ENCODE results near the gene GRIN3B. TPM values are rescaled to one million over a fixed set of nuclear protein-coding genes. Genes with fewer than 3 reads are reported as not detected.

GRIN3B gene
- total and polyA plus RNA-seq, 2 of the 8 experiments (the other 6 are each of a cell fraction or from before 2014, with no cell fraction given) = 0.45 to 1.0 TPM

DNA sequence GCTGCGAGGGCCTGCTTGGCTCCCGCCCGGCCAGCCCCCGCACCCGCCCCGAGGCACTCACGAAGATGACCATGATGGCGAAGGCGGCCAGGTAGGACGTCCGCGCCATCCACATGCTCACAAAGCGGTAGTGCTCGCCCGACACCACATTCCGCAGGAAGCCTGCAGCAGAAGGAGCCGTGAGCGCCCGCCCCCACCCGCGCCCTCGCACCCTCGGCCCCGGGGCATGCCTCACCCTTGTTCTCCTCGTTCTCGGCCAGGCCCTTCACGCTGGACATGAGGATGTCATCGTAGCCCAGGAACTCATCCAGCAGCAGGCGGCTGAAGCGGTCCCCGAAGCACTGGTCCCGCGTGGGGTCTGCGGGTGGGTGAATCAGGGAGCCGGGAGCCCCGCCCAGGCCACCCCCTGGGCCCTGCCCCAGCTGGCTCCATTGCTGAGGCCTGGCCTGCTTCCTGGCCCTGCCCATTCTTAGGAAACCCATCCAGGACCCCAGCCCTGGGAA lies 11.7 kb downstream of the GRIN3B start:
- FAIRE-seq = no peak
- CTCF ChIA-PET (ENCODE audit: partially characterized antibody) = interaction anchor here (0.8 kb wide), 1 partner anchor 34 kb away, joined by 3 read pairs; no protein-coding TSS in a partner anchor
- Histone ChIP-seq H3K9me3 (ENCODE audit: insufficient read depth in 2 of 2, low read depth in 1 of 2, low read length in 1 of 2) (no peaks in the 10 kb centered on the region), H3K36me3 (ENCODE audit: control insufficient read depth in 2 of 4, insufficient read depth in 4 of 4, low read length in 3 of 4) (peaks cover 8 to 56% (median 11%) of the 10 kb centered on the region in 4 experiments; a peak in 6 of 8 replicates), H3K79me1 (ENCODE audit: low read depth, low read length) (0 out of 2 replicates have a peak, but pooled peaks cover 6% of the 10 kb centered on the region), H3K27ac (ENCODE audit: low read depth, low read length) (no peak overlapping the region), H3K23me2 (ENCODE audit: low read depth, low read length) (no peaks in the 10 kb centered on the region), H4K20me1 (replicated peaks in 1 of 2; ENCODE audit: control insufficient read depth in 1 of 2, insufficient read depth in 2 of 2, low read length in 2 of 2) (peaks cover 21 to 28% of the 10 kb centered on the region in 2 experiments), H3K9ac (replicated peaks in 1 of 4; ENCODE audit: extremely low read depth in 1 of 4, low read depth in 3 of 4, low read length in 3 of 4) (no peak overlapping the region), H3K56ac (replicated peaks; ENCODE audit: insufficient read length, low read depth, low read length) (no peak overlapping the region), H4K8ac (ENCODE audit: extremely low read depth, insufficient read depth, low read length) (peak overlapping the region; percentile 45), H2BK120ac (replicated peaks; ENCODE audit: low read depth, low read length) (no peak overlapping the region), H3K23ac (ENCODE audit: insufficient read length) (no peak overlapping the region), H2BK15ac (ENCODE audit: low read length) (no peak overlapping the region), H2AFZ (ENCODE audit: low read length) (no peak overlapping the region), H3K4ac (replicated peaks; ENCODE audit: insufficient read length, low read depth, low read length) (no peak overlapping the region), H2AK5ac (ENCODE audit: low read depth, low read length) (no peak overlapping the region), H4K91ac (replicated peaks; ENCODE audit: insufficient read length, low read length) (no peak overlapping the region), H2BK20ac (ENCODE audit: low read length) (no peak overlapping the region), H2BK12ac (ENCODE audit: low read depth, low read length) (no peak overlapping the region), H3K27me3 (replicated peaks in 1 of 4; ENCODE audit: control insufficient read depth in 3 of 4, extremely low read depth in 1 of 4, insufficient read depth in 3 of 4, low read length in 3 of 4) (no peaks in the 10 kb centered on the region), H3K4me1 (replicated peaks in 1 of 4; ENCODE audit: control insufficient read depth in 3 of 4, insufficient read depth in 4 of 4, low read length in 3 of 4) (peaks cover 0 to 13% (median 12%) of the 10 kb centered on the region in 4 experiments; a peak in 5 of 7 replicates), H3K14ac (ENCODE audit: insufficient read length) (no peak overlapping the region), H3K18ac (ENCODE audit: extremely low read depth, low read length) (no peak overlapping the region), H3K79me2 (ENCODE audit: control insufficient read depth in 1 of 2, insufficient read depth in 2 of 2, low read length in 2 of 2) (peaks cover 9 to 39% of the 10 kb centered on the region in 2 experiments; a peak in 3 of 4 replicates), H2BK5ac (ENCODE audit: low read depth, low read length) (no peak overlapping the region), H3K4me3 (ENCODE audit: extremely low read depth in 1 of 4, insufficient read depth in 2 of 4, low read depth in 3 of 4, low read length in 4 of 4) (no peak overlapping the region), H4K5ac (ENCODE audit: insufficient read length, low read depth, low read length) (no peak overlapping the region), H3K4me2 (ENCODE audit: insufficient read depth in 1 of 2, low read depth in 2 of 2, low read length in 2 of 2) (no peak overlapping the region)
- POLR2A ChIA-PET (ENCODE audit: partially characterized antibody) = interaction anchor here (2.5 kb wide), 1 partner anchor 26 kb away, joined by 13 read pairs; the partner anchor contains the start of gene ABCA7
- 92% methylated on average over 23 of the region's 36 CpGs; no CpG with 5 or more reads in 1 of the 2 experiments for WGBS, 2 experiments (ENCODE audit: extremely low coverage in 1 of 2, insufficient coverage in 1 of 2, insufficient read length in 1 of 2, insufficient replicate concordance in 2 of 2, low coverage in 1 of 2, low lambda C conversion rate in 2 of 2, missing lambda C conversion rate in 1 of 2)
- DNase-seq (ENCODE audit: low read depth in 1 of 2, low spot score in 2 of 2) = no peak
- no peak for TF ChIP-seq POU5F1 (IDR thresholded peaks at IDR 0.05; ENCODE audit: low read depth, low read length)
- TF ChIP-seq, protein P1, sequence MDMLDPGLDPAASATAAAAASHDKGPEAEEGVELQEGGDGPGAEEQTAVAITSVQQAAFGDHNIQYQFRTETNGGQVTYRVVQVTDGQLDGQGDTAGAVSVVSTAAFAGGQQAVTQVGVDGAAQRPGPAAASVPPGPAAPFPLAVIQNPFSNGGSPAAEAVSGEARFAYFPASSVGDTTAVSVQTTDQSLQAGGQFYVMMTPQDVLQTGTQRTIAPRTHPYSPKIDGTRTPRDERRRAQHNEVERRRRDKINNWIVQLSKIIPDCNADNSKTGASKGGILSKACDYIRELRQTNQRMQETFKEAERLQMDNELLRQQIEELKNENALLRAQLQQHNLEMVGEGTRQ (IDR thresholded peaks at IDR 0.05; ENCODE audit: low read length) = no peak
- TF ChIP-seq, protein P2, sequence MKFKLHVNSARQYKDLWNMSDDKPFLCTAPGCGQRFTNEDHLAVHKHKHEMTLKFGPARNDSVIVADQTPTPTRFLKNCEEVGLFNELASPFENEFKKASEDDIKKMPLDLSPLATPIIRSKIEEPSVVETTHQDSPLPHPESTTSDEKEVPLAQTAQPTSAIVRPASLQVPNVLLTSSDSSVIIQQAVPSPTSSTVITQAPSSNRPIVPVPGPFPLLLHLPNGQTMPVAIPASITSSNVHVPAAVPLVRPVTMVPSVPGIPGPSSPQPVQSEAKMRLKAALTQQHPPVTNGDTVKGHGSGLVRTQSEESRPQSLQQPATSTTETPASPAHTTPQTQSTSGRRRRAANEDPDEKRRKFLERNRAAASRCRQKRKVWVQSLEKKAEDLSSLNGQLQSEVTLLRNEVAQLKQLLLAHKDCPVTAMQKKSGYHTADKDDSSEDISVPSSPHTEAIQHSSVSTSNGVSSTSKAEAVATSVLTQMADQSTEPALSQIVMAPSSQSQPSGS (IDR thresholded peaks at IDR 0.05; ENCODE audit: low read length) = no peak

Data from H1 (cell line).